Astrocyte of the cerebellum (primary cell): ENCODE results near the gene JPH4.

Experiments used
- DNase-seq: peaks from one replicate; pipeline ENCODE4 v3.0.0-alpha.2; 2011; ENCODE audit warnings: low read depth
- H3K4me3 ChIP-seq: 2 replicates; pipeline ENCODE4 v1.5.1; 2011; ENCODE audit warnings: mild to moderate bottlenecking, low read depth, low read length, moderate library complexity
- in situ Hi-C: cut with HindIII; loops from 2 replicates; pipeline ENCODE4 v1.10.0; 2017; ENCODE audit warnings: low sequenced_read_pairs
- TF ChIP-seq, protein P1 (sequence below): IDR thresholded peaks from 2 replicates; pipeline ENCODE4 v1.5.1; 2012; ENCODE audit warnings: low read length, low read depth, moderate library complexity, mild to moderate bottlenecking; ENCODE audit errors: missing control alignments

Gene JPH4

DNA sequence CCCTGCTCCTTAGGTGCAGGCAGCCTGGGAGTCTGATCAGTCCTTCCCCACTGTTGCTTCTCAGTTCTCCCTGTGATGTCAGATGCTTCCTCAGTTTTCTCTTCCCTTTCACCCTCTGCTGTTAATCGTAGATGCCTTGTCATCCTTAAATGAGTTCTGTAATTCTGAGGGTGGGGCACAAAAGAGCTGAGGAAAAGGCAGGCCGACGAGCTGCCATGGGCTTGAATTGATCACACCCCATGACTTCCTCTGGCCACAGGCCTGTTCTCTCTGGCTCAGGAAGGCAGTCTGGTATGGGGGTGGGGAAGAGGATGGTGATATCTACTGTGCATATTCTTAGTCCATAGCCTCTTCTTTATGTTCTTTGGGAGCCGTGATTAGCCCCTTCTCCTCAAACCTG is 5.8 kb downstream of the JPH4 start:
- TF ChIP-seq, protein P1, sequence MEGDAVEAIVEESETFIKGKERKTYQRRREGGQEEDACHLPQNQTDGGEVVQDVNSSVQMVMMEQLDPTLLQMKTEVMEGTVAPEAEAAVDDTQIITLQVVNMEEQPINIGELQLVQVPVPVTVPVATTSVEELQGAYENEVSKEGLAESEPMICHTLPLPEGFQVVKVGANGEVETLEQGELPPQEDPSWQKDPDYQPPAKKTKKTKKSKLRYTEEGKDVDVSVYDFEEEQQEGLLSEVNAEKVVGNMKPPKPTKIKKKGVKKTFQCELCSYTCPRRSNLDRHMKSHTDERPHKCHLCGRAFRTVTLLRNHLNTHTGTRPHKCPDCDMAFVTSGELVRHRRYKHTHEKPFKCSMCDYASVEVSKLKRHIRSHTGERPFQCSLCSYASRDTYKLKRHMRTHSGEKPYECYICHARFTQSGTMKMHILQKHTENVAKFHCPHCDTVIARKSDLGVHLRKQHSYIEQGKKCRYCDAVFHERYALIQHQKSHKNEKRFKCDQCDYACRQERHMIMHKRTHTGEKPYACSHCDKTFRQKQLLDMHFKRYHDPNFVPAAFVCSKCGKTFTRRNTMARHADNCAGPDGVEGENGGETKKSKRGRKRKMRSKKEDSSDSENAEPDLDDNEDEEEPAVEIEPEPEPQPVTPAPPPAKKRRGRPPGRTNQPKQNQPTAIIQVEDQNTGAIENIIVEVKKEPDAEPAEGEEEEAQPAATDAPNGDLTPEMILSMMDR = no peak
- H3K4me3 ChIP-seq = no peak overlapping the region
- in situ Hi-C loops = no loop called here
- DNase-seq = no peak

DNA sequence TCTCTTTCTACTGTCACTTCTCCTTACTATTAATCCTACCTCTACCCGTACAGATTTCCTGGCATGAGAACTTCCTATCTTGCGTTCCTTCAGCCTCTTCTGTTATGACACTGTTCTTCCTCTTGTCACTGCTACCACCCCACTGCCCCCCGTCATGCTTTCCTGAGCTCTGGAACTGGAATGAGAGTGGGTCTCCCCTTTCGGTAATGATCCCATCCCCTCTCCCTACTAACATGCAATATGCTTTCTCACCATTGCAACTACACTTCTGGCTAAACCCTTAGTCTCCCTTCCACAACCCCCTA is 6.1 kb downstream of the JPH4 start:
- H3K4me3 ChIP-seq = no peak overlapping the region
- TF ChIP-seq, protein P1 = no peak
- no peak for DNase-seq
- in situ Hi-C loops = no loop called here

DNA sequence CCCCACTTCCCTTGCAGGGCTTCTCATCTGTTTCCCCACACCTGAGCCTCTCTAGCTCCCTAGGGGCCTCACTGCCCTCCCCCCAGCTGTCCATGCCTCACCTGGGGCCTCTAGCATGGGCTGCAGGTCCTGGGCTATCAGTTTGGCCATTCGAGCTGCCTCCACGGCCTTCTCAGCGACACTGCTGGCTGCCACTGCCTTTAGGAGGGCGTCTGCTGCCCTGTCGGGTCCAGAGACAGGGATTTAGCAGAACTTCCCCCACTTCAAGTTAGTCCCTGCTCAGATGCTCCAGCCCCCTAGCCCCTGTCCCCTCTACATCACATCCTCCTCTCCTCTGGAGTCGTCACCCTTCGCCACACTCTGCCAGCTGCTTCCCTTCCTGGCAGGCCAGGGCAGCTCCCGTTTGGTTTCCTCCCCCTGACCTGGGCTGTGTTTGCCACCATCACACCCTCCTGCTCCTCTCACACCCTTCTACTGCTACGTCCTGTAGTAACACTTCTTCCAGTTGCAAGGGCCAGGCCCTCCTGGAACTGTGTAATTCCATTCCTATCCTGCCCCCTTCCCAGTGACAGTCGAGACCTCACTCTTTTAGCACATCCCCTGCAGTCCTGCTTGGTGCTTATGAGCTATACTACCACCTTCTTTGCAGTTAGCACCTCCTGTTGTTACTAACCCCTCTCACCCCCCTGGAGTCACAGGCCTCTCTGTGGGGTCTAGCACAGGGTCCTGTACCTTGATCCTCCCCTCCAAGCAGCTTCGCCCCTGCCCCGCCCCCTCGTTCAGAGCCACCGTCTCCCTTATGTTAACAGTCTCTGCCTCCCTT is 6.7 kb downstream of the JPH4 start:
- in situ Hi-C loops = no loop called here
- TF ChIP-seq, protein P1 = no peak
- no peak for DNase-seq
- H3K4me3 ChIP-seq = no peak overlapping the region

DNA sequence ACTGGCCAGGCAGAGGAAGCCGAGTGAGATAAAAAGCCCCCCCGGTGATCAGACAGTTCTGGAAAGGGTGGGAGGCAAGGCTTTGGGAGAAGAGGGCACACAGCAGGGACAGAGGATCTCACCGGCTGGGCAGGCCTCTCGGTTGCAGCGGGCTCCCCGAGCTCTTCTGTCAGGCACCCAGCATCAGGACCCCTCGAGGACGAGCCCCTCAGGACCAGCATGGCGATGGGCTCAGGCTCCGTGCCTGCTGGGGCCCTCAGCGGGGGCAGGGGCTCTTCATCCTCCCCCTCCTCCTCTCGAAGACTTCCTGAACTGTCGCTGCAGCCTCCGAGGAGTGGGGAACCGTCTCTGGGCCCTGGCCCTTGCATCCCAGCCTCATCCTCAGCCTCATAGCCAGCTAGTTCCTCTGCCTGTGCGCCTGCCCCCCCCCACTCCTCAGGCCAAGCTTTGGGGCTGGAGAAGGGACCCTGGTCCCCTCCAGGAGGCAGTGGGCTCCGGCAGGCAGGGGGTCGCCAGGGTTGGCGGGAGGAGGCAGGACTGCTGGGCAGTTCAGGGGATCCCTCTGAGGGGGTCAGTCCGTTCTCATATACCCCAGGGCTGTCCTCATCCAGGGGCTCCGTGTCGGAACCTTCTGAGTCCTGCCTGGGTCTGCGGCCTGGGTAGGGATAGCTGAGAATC is 7.6 kb downstream of the JPH4 start:
- no peak for DNase-seq
- H3K4me3 ChIP-seq = no peak overlapping the region
- in situ Hi-C loops = no loop called here
- TF ChIP-seq, protein P1 = no peak

DNA sequence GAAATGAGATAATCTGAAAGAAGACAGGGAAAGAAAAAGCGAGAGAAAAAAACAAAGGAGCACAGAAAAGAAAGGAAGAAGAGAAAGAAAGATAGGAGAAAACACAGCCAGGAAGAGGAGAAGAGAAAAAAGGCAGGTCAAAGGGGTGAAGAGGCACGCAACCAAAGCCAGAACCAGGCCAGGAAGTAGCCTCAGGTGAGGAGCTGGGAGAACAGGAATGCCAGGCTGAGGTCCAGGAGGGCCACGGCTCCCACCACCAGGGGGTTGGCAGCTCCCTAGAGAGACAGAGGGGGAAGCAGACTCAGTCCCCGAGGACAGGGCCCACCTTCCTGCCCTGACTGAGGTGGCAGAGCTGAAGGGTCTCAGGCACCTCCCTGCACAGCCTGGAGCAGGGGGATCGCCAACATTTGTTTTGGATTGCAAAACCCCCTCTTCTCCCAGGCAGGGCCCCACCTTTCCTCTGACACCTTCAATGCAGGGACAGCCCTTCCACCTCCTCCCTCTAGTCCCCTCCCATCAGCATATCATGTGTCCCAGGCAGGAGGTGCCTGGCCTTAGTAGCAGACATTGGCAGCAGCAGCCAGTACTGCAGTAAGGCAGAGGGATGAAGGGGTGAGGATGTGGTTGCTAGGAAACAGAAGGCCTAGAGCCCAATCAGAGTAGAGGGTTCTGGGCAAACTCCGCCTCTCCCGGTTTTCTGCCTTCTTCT is 9.0 kb downstream of the JPH4 start:
- in situ Hi-C loops = no loop called here
- TF ChIP-seq, protein P1 = no peak
- no peak for DNase-seq
- H3K4me3 ChIP-seq = no peak overlapping the region

DNA sequence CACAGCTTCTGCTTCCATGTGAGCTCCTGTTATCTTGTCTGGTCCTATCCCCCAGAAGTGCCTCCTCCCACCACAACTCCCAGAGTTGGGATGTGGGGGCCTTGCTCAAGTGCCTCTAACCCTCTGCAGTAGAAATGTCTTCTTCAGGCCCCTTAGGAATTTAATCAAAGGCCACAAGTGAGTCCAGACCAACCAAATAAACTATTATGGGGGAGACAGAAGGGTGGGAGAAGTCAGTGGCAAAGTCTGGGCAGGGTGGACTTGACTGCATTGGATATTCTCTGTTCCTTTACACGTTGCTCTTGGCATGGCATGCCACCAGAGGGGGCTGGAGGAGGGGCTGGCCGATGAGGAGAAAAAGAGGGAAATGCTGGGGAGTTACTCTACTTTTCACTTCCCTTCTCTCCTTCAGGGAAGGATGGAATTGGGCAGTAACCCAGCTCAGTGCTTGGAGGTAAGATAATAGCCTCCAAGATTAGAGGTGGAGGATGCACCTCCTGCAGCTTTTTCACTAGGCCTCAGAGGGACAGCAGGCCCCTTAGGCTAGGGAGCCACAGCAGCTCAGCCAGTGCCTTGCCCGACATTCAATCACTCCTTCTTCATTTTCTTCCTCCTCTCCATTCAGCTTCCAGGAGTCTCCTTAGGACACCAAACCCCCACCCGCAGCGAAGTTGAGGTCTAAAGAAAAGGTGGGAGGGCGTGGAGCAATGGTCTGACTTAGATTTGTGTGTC is 9.8 kb downstream of the JPH4 start:
- no peak for DNase-seq

More for the DNA sequence above, 9.8 kb downstream of the JPH4 start:
- H3K4me3 ChIP-seq = no peak overlapping the region
- TF ChIP-seq, protein P1 = peak; percentile 27
- in situ Hi-C loops = no loop called here
